GM18858 (cell line): ENCODE data around the gene POU2AF2.
A peak's percentile ranks its signal among the peaks of the same experiment; 100 is the strongest.
"Not testable (repeated sequence)": the region's sequence is repeated elsewhere in the genome, so short reads cannot be mapped to it uniquely, and the experiment has no call there.

Source experiments
- ATAC-seq: cut with Tn5 transposase; IDR thresholded peaks from one replicate; pipeline ENCODE4 v1.9.1; 2021; ENCODE audit not compliant: unreplicated experiment

The POU2AF2 gene

GRCh38 chr11:111253630-111254029, 8.1 kb downstream of the POU2AF2 start:
- ATAC-seq = no peak

- ATAC-seq = no peak
Measured at GRCh38 chr11:111258046-111258445, 12.5 kb downstream of the POU2AF2 start.

GRCh38 chr11:111259896-111260295, 14.4 kb downstream of the POU2AF2 start:
- no peak for ATAC-seq

- ATAC-seq = no peak
Measured at GRCh38 chr11:111260811-111261210, 15.3 kb downstream of the POU2AF2 start.

GRCh38 chr11:111264646-111265045, 19.1 kb downstream of the POU2AF2 start:
- no peak for ATAC-seq

GRCh38 chr11:111265421-111265820, 19.9 kb downstream of the POU2AF2 start:
- no peak for ATAC-seq

- ATAC-seq = not testable (repeated sequence)
Measured at GRCh38 chr11:111268303-111268702, 22.8 kb downstream of the POU2AF2 start.

- ATAC-seq = no peak
Measured at GRCh38 chr11:111269146-111269868, 23.8 kb downstream of the POU2AF2 start.

GRCh38 chr11:111272420-111272819, 26.9 kb downstream of the POU2AF2 start:
- no peak for ATAC-seq

- ATAC-seq = no peak
Measured at GRCh38 chr11:111282562-111283075, 37.1 kb downstream of the POU2AF2 start.

- no peak for ATAC-seq
Measured at GRCh38 chr11:111283945-111284481, 38.5 kb downstream of the POU2AF2 start.

GRCh38 chr11:111285189-111286091, 39.9 kb downstream of the POU2AF2 start:
- no peak for ATAC-seq

GRCh38 chr11:111291764-111292163, 46.2 kb downstream of the POU2AF2 start:
- no peak for ATAC-seq

GRCh38 chr11:111292408-111292807, 46.9 kb downstream of the POU2AF2 start:
- not testable (repeated sequence) for ATAC-seq

- ATAC-seq = no peak
Measured at GRCh38 chr11:111296196-111296595, 50.7 kb downstream of the POU2AF2 start.

GRCh38 chr11:111297696-111298095, 52.2 kb downstream of the POU2AF2 start:
- no peak for ATAC-seq

GRCh38 chr11:111298413-111299100, 53.0 kb downstream of the POU2AF2 start, which contains the start of gene POU2AF3:
POU2AF3 (plus strand) TSS chr11:111298546; CDS start chr11:111298582, 36 bp downstream.
- ATAC-seq = no peak

GRCh38 chr11:111299101-111300026, 53.8 kb downstream of the POU2AF2 start:
- ATAC-seq = peak; percentile 37

- no peak for ATAC-seq
Measured at GRCh38 chr11:111300569-111300968, 55.0 kb downstream of the POU2AF2 start.
